Measurements from ENCODE around the gene PDZRN3.

The PDZRN3 gene

DNA sequence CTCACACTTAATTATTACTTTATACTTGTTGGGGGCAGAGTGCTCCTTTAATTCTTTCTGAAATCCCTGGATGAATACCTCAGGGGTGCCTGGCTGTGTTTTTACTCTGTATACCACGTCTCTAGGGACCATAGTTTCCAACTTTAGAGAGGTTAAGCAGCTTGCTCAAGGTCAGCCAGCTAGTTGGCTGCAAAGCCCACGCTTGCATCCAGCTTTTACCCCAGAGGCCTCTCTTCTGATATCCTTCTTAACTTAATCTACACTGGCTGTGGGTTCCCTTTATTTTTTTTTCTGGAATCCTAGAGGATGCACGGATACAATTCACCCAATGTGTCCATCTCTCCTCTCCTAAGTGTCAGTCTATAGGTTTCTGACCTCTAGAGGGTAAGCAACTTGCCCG lies 1.4 kb downstream of the PDZRN3 start:
- in situ Hi-C loops (cut with MboI; ENCODE audit: low sequenced_read_pairs) = no loop called here

DNA sequence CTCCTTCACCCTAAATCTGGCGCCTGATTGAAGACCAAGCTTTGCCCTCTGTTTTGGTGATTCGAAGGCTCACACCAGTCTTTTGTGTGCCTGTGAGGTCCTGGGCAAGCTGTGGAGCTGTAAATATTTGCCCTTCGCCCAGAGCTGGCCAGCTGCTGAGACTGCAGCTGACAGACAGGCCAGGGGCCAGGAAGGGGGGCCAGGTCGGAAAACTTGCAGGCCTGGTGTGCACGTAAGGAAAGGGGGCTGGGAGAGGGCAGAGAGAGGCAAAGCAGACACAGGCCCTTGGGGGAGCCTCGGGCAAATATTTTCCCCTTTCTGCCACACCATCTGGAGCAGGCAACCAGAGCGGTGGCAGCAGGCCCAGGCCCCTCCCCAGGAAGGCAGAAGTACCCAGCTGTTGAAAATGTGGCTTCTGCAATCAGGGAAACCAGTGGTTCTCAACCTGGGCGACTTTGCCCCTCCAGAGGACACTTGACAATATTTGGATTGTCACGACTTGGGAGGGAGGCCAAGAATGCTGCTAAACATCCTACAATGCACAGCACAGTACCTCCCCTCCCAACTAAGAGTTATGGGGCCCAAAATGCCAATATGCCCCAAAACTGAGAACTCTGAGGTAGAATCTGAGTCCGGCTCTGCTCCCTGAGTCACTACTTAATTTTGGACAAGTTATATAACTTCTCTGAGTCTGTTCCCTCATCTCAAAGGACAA lies 2.5 kb downstream of the PDZRN3 start:
- in situ Hi-C loops (cut with MboI; ENCODE audit: low sequenced_read_pairs) = no loop called here

DNA sequence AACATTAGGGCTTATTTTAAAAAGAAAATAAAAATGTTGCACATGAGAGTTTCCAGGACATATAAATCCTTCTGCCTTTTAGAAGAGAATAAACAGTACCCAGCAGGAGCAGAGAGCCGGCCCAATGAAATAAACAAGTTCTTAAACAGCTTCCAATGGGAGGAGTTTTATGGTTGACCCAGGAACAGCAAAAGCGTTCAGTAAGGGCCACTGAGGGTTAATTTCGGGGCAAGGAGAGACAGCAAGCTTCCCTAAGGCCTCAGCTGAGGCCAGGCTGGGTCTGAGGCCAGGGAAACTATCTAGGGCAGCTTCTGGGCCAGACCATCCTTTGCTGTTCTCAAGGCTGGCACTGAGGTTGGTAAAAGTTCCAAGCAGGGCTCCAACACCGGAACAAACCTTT lies 3.4 kb downstream of the PDZRN3 start:
- in situ Hi-C loops (cut with MboI; ENCODE audit: low sequenced_read_pairs) = no loop called here

DNA sequence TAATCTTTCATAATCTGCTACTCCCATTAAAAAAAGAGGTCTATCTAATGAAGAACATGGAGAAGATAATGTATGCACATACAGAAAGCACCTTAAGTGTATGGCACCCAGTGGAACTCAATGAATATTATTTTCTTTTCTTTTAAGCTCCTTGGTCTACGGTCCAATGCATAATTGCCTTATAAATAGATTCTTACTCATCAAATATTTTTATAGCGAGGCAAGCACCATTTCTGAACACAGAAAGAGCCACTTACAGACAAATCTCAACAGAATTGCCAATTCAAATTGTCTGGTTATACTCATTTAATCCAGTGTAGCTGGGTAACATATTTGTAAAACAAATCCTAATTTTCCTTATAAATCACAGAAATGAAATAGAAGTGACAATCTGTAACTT lies 6.3 kb downstream of the PDZRN3 start:
- in situ Hi-C loops (cut with MboI; ENCODE audit: low sequenced_read_pairs) = no loop called here

DNA sequence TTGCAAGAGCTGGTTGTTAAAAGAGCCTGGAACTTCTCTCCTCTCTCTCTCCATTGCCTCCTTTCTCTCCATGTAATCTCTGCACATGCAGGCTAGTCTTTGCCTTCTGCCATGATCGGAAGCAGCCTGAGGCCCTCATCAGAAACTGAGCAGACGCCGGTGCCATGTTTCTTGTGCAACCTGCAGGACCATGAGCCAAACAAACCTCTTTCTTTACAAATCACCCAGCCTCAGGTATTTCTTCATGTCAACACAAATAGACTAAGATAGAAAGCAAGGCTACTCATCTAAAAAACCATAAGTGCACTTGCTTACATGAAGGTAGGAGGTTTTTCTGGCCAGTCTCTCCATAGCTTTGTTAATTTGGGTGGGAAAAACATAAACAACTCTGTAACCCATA lies 8.7 kb downstream of the PDZRN3 start:
- in situ Hi-C loops (cut with MboI; ENCODE audit: low sequenced_read_pairs) = no loop called here

DNA sequence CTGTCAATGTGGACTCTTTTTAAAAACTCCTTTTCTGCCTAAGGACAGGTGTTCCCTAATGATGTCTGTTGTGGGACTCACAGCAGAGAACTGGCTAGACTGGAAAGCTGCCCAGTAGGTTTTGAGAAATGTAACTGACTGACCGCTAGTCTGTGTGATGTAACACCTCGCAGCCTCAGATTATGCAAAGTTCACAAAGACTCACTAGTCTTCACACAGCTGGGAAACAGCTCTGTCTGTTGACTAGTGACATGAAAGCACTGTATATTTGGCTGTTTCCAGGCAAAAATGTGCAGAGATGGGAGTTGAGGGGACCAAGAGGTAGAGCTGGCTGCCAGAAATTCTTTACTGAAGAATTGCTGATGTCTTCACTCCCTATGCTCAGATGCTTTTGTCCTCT lies 10.3 kb downstream of the PDZRN3 start:
- in situ Hi-C loops (cut with MboI; ENCODE audit: low sequenced_read_pairs) = no loop called here

DNA sequence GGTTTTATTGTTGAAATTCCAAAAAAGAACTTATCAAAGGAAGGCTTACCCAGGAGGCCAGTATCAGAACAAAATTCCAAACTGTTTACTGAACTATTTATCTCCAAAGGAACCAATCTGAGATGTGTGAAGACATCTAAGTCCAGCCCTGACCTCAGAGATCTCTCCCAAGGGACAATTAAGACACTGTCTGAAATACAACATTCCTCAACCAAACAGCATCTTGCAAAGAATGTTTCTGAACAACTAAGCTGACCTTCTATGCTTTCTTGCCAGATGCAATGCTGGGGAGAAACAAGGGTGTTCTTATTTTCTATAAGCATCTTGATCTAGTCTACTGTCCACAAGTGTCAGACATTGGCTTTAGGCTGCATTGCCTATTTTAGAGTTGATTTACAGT lies 13.6 kb downstream of the PDZRN3 start:
- in situ Hi-C loops (cut with MboI; ENCODE audit: low sequenced_read_pairs) = no loop called here

DNA sequence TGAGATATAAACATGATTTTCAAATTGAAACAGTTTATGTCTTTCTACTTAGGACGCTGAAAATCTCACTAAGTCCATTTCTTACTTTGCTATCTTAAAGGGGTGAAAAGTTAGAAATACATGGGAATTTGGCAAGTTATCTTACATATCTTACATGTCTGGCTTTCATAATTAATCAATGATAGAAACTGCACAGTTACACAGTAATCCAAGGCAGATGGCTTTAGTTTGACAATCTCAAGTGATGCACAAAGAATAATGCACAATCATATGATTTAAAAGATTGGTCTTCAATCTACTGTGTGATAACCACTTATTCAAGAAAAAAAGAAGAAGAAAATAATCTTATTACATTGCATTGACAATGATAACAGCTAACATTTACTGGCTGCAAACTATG lies 14.2 kb downstream of the PDZRN3 start:
- in situ Hi-C loops (cut with MboI; ENCODE audit: low sequenced_read_pairs) = no loop called here

DNA sequence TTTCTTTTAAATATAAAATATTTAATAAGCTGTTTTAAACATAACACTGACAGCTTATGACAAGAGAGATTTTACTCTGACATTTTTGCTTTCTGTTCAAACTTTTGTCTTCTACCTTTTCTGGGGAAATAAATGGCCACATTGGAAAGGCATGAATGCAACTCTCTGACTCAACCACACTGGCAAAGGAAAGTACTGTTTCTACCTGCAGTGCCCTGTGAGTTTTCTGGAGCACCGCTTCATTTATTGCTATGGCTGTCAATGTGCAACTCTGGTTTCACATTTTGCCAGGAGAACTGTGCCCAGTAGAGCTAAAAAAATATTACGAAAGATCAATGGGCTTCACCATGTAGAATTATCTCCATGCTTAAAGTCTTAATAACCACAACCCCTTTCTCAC lies 15.1 kb downstream of the PDZRN3 start:
- in situ Hi-C loops (cut with MboI; ENCODE audit: low sequenced_read_pairs) = no loop called here

DNA sequence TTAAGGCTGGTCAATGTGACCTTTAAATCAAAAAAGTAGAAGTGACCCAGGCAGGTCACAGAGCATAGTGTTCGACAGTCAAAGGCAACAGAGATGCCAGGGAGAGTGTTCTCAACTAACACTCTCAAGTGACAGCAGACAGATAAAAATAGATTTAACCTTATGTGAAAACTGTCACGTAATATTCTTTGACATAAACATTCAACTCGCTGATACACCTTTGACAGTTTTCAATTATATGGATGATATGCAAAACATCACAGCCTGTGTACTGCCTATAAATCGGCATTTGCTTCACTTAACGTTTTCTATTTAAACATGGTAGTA lies 15.5 kb downstream of the PDZRN3 start:
- in situ Hi-C loops (cut with MboI; ENCODE audit: low sequenced_read_pairs) = no loop called here

DNA sequence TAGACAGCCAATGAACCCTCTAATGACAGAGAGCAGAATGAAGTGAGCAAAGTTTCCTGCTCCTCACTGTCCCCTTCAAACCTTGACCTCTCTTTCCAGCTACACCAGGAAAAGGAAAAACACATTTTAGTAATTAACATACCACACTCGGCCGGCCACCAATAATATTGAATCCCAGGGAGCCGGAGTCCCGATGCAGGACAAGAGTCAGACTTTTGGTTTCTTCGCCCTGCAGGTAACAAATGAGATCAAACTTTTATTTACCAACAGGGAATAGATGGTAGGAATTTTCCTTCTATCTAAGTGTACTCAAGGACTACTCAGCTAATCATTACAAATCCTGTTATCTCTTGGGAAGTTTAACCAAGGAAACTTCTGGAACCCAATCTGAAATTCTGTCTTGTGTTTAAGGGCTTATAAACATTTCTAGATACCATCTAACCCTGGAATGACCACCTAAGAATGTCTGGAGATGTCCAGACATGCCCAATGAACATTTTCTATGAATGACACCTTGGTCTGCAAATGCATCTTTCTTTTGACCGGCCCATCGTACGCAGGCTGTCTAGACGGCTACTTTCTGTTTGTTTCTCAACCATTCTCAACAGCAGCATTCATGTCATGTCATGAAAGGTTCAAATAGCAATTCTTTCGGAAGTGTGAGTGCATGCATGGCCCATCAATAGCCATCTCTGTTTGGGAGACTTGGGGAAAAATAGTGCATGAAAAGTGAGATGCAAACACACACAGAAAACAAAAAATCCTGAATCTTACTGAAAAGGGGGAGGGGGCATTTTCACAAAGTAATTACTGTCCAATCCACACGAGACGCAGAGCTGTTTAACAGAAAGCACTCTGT lies 16.1 kb downstream of the PDZRN3 start:
- in situ Hi-C loops (cut with MboI; ENCODE audit: low sequenced_read_pairs) = no loop called here

DNA sequence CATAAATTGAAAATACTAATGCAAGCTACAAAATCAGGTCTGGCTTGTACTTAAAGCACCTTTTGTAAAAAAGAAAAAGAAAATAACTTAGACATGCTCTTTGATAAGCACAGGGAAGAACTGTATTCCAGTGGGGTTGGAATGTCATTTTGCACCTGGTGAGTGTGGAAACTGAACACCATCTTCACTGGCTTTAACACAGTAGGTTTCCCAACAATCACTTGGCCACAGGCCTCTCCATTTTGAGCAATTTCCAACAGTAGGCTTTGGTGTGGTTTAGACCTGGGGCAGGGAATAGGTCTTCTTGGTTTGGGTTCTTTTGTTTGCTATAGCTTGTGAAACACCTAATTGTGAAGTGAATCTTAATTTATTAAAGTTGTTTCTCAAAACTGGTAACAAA lies 18.9 kb downstream of the PDZRN3 start:
- in situ Hi-C loops (cut with MboI; ENCODE audit: low sequenced_read_pairs) = no loop called here

DNA sequence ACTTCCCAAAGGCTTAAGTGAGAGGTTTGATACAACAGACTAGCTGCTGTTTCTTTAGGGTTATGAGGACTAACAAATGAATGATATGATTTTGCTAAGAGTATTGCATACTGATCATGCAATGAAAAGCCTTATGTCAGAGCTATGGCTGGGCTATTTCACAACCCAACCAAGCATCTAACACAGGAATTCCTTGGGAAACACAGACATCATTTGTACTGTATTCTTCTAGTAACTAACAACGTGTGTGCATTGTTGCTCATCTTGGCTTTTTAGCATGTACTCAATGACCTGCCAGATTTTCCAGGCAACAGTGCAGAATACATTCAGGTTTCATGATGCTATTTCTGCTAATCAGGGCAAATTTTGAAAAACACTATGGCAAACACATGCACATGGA lies 19.3 kb downstream of the PDZRN3 start:
- in situ Hi-C loops (cut with MboI; ENCODE audit: low sequenced_read_pairs) = no loop called here

DNA sequence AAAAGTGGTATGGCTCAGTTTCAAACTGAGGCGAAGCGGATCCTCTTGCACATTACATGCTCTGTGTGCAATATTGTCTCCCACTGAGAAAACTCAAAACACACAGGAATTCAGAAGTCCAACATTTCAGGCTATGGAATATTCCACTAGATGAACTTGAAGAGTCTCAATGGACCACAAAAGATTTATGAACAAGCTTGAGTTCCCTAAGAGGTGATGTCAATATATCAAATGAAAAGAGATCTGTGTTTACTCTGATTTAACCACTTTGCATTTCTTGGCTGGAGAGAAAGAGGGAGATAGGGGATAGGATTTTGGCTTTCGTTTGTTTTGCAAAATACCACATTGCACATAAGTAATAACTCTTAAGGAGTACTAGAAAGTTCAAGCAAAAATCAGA lies 20.3 kb downstream of the PDZRN3 start:
- in situ Hi-C loops (cut with MboI; ENCODE audit: low sequenced_read_pairs) = no loop called here

DNA sequence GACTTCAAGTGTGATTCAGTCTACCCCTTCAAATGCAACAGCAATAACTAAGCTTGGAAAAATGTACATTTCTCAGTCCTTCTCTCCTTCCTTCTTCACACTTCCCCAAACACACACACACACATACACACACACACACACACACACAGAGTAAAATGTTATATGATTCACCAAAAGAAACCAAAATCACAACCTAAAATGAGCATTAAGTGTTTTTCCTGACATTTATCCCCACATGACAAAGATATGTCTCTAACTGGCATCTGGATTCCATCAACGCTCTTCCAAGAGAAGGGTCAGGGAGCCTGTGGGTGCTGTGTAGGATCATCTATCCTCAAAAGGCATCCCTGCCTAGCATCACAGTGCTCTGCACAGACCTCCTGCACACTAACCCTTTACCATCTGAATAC lies 21.0 kb downstream of the PDZRN3 start:
- in situ Hi-C loops (cut with MboI; ENCODE audit: low sequenced_read_pairs) = no loop called here

DNA sequence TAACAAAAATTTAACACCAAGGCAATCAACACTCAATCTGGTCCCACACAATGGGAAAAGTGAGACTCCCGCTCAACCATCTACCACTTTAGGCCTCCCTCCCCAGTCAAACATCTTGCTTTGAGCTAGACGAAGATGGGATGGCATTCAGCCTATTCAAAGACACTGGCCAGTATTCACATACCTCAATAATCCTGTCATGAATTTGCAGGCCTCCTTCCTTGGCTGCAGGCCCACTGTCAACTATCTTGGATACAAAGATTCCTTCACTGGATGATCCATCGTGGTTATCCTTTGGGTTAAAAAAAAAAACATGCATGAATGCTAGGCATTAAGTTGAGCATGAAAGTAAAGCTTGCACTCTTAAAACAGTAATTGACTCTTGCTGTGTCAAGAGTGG lies 22.6 kb downstream of the PDZRN3 start:
- in situ Hi-C loops (cut with MboI; ENCODE audit: low sequenced_read_pairs) = no loop called here

DNA sequence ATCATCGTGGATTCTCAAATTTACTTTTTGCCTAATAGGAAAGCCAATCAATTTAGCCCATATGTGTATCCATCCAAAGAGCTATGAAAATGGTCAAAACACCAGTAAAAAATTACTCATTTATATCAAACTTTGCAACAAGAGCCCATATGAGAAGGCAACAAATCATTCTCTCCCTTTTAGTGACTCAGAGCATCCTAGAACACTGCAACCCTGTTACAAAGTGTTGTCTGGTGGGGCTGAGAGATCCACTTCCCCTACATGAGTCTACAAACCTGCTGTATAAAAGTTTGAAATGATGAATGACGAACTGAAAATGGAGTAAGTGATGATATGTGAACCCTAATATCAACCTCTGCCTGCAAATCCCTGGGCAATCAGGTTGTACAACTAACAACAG lies 23.3 kb downstream of the PDZRN3 start:
- in situ Hi-C loops (cut with MboI; ENCODE audit: low sequenced_read_pairs) = no loop called here

DNA sequence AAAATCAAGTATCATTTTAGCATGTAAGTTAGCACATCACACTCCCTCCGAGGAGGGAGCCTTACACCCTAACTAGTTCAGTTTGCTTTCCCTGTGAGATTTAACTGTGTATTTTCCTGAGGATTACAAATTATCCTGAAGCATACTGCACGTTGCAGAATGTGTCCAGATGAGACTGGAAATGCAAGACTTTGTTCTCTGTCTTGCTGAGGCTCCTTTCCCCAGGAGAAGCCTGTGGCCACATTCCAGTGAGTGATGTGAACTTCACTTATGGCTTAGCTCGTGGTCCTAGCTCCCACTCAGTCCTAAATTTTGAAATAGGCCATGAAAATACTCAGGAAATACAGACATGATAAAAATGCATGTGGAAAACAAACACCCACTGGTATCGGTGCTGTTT lies 23.7 kb downstream of the PDZRN3 start:
- in situ Hi-C loops (cut with MboI; ENCODE audit: low sequenced_read_pairs) = no loop called here

DNA sequence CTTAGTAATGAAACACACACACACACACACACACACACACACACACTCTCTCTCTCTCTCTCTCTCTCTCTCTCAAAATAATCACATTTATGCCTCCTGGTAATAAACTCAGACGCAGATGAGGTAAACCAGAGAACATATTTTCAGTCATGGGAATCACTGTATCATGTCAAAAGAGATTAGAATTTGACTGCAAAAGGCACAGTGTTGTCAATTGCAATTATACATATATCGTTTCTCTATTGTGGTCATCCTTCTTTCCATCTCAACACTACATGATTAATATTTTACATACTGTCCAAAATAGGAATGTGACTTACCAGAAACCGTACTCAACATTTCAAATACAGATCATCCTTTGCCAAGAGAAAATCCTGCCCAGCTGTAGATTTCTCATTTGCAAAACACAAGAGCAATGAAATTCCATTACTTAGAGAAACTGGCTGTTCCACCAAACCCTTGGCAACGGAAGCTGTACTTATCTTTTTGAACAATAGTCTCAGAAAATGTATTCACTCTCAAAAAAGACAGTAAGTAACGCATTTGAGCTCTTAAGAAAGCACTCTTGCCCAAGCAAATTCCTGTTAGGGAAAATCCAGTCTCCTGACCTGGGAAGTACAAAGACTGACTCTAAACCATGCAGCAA lies 24.3 kb downstream of the PDZRN3 start:
- in situ Hi-C loops (cut with MboI; ENCODE audit: low sequenced_read_pairs) = no loop called here

DNA sequence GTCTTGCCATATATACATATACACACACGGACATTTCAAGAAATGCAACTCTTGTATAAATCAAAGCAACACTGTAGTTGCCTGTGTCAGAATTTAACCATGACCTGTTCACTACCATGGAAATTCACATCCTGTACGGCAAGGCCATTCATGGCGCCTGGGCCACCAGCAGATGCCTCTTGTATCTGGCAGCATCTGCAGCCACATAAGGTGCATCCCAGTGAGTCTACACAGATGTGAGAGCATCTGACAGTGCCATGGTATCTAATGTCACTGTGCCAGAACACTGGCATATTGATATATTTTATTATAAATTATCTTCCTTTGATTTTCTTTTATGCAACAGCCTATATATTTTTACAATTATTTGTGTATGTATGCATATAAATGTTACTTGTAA lies 25.1 kb downstream of the PDZRN3 start:
- in situ Hi-C loops (cut with MboI; ENCODE audit: low sequenced_read_pairs) = no loop called here

DNA sequence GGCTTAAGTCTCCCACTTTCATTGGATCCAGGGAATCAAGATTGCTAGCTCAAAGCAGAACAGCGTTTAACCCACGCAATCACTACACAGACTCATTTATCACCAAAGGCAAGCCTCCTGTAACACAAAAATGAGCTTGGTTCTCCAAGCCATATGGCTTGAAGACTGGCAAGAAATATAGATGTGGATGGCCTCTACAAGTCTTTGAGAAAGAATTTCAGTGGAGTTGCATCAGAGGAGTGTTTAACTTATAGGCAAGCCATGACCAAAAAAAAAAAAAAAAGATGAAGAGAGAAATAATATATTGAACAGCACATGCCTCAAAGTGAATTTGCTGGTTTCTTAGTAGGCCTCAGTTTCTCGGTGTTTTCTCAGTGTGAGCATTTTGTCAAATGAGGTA lies 27.3 kb downstream of the PDZRN3 start:
- in situ Hi-C loops (cut with MboI; ENCODE audit: low sequenced_read_pairs) = no loop called here
